ENCODE data around the gene EXTL1. TPM values are rescaled to one million over a fixed set of nuclear protein-coding genes. Genes with fewer than 3 reads are reported as not detected.

The EXTL1 gene
- total RNA-seq, 1 donor from 2014 or later = 0.85 TPM

DNA sequence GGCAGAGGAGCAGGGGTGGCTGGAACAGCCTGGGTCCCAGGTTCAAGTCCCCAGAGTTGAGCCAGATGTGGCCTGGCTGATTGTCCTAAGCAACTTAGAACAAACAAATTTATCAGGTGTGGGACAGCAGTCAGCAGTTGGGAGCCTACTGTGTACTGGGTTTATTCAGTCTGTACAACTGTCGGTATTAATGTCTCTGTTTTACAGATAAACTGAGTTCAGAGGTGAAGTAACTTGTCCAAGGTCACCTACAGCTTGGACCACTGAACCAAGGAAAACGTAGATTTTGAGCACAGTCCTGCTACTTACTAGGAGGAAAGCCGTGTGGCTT, 60.4 kb downstream of the EXTL1 start:
- DNase-seq (ENCODE audit: low spot score in 2 of 2) = no peak
- Histone ChIP-seq H3K36me3 (no peaks in the 10 kb centered on the region), H3K9me3 (no peaks in the 10 kb centered on the region), H3K27me3 (no peaks in the 10 kb centered on the region), H3K27ac (no peak overlapping the region), H3K4me3 (no peak overlapping the region), H3K4me1 (no peaks in the 10 kb centered on the region)
- intact Hi-C loops (cut with DNase I) = no loop called here
- TF ChIP-seq, protein P1, sequence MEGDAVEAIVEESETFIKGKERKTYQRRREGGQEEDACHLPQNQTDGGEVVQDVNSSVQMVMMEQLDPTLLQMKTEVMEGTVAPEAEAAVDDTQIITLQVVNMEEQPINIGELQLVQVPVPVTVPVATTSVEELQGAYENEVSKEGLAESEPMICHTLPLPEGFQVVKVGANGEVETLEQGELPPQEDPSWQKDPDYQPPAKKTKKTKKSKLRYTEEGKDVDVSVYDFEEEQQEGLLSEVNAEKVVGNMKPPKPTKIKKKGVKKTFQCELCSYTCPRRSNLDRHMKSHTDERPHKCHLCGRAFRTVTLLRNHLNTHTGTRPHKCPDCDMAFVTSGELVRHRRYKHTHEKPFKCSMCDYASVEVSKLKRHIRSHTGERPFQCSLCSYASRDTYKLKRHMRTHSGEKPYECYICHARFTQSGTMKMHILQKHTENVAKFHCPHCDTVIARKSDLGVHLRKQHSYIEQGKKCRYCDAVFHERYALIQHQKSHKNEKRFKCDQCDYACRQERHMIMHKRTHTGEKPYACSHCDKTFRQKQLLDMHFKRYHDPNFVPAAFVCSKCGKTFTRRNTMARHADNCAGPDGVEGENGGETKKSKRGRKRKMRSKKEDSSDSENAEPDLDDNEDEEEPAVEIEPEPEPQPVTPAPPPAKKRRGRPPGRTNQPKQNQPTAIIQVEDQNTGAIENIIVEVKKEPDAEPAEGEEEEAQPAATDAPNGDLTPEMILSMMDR (IDR thresholded peaks at IDR 0.05) = no peak

DNA sequence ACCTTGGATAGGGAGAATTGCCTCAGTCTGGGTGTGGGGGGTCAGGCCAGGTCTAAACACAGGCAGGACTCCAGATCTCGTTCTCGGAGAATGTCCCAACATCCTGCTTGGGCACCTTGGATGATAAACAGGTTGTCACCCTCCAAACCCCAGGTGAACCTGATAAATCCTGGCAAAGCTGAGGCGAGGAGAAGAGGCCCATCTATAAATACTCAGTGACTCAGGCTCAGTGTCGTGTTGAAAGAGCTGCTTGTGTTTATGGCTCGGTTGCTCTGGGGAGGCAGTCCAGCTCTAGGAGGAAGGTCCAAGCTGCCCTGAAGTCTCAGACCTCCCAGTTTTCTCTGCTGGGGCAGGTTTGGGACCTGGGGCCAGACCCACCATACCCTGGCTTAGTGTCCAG, 61.6 kb downstream of the EXTL1 start:
- Histone ChIP-seq H3K27me3 (no peaks in the 10 kb centered on the region), H3K27ac (no peak overlapping the region), H3K4me1 (no peaks in the 10 kb centered on the region), H3K36me3 (no peaks in the 10 kb centered on the region), H3K9me3 (no peaks in the 10 kb centered on the region), H3K4me3 (no peak overlapping the region)
- DNase-seq (ENCODE audit: low spot score in 2 of 2) = no peak
- intact Hi-C loops (cut with DNase I) = no loop called here
- TF ChIP-seq, protein P1 (IDR thresholded peaks at IDR 0.05) = no peak

GRCh38 chr1:26084091-26084561, 62.6 kb downstream of the EXTL1 start:
- intact Hi-C loops (cut with DNase I) = no loop called here
- TF ChIP-seq, protein P1 (IDR thresholded peaks at IDR 0.05) = no peak
- H3K36me3 ChIP-seq = no peaks in the 10 kb centered on the region
- H3K4me1 ChIP-seq = no peaks in the 10 kb centered on the region
- H3K27ac ChIP-seq = no peak overlapping the region
- H3K9me3 ChIP-seq = no peaks in the 10 kb centered on the region
- H3K4me3 ChIP-seq = no peak overlapping the region
- H3K27me3 ChIP-seq = no peaks in the 10 kb centered on the region
- DNase-seq (ENCODE audit: low spot score in 2 of 2) = no peak

- DNase-seq (ENCODE audit: low spot score in 2 of 2) = no peak
- H3K27me3 ChIP-seq = no peaks in the 10 kb centered on the region
- no peak overlapping the region for H3K4me3 ChIP-seq
- TF ChIP-seq, protein P1 (IDR thresholded peaks at IDR 0.05) = no peak
- H3K9me3 ChIP-seq = no peaks in the 10 kb centered on the region
- H3K4me1 ChIP-seq = no peaks in the 10 kb centered on the region
- no peaks in the 10 kb centered on the region for H3K36me3 ChIP-seq
- intact Hi-C loops (cut with DNase I) = no loop called here
- H3K27ac ChIP-seq = no peak overlapping the region
Observed at GRCh38 chr1:26084844-26085243, 63.3 kb downstream of the EXTL1 start.

Other genes with a start within 250 kb of the EXTL1 start
- gene SELENON, start 221.6 kb upstream of the EXTL1 start, total RNA-seq = 208 TPM
- gene MTFR1L, start 201.8 kb upstream of the EXTL1 start, total RNA-seq = 20.9 TPM
- not detected for gene AUNIP, start 162.3 kb upstream of the EXTL1 start, total RNA-seq
- 6.9 TPM for gene PAQR7, start 146.1 kb upstream of the EXTL1 start, total RNA-seq
- 16.8 TPM for gene STMN1, start 115.4 kb upstream of the EXTL1 start, total RNA-seq
- 1.3 TPM for gene PAFAH2, start 23.7 kb upstream of the EXTL1 start, total RNA-seq
- not detected for gene SLC30A2, start 24.3 kb downstream of the EXTL1 start, total RNA-seq
- gene TRIM63, start 45.9 kb downstream of the EXTL1 start, total RNA-seq = not detected
- gene PDIK1L, start 90.0 kb downstream of the EXTL1 start, total RNA-seq = 4.0 TPM
- 60.0 TPM for gene FAM110D, start 137.3 kb downstream of the EXTL1 start, total RNA-seq
- not detected for gene C1orf232, start 147.2 kb downstream of the EXTL1 start, total RNA-seq
- gene ZNF593, start 148.1 kb downstream of the EXTL1 start, total RNA-seq = 90.0 TPM
- not detected for gene ZNF593OS, start 150.1 kb downstream of the EXTL1 start, total RNA-seq
- not detected for gene CNKSR1, start 155.7 kb downstream of the EXTL1 start, total RNA-seq
- gene CATSPER4, start 168.8 kb downstream of the EXTL1 start, total RNA-seq = not detected
- 5.0 TPM for gene CEP85, start 212.4 kb downstream of the EXTL1 start, total RNA-seq

Measured in ascending aorta (tissue), 2 donors.